HG03520 (cell line): ENCODE measurements around the gene ZIK1.

Source experiments
- ATAC-seq: cut with Tn5 transposase; IDR thresholded peaks from one replicate; pipeline ENCODE4 v1.9.1; 2021; ENCODE audit warnings: mild to moderate bottlenecking, moderate library complexity; ENCODE audit not compliant: unreplicated experiment

The ZIK1 gene

DNA sequence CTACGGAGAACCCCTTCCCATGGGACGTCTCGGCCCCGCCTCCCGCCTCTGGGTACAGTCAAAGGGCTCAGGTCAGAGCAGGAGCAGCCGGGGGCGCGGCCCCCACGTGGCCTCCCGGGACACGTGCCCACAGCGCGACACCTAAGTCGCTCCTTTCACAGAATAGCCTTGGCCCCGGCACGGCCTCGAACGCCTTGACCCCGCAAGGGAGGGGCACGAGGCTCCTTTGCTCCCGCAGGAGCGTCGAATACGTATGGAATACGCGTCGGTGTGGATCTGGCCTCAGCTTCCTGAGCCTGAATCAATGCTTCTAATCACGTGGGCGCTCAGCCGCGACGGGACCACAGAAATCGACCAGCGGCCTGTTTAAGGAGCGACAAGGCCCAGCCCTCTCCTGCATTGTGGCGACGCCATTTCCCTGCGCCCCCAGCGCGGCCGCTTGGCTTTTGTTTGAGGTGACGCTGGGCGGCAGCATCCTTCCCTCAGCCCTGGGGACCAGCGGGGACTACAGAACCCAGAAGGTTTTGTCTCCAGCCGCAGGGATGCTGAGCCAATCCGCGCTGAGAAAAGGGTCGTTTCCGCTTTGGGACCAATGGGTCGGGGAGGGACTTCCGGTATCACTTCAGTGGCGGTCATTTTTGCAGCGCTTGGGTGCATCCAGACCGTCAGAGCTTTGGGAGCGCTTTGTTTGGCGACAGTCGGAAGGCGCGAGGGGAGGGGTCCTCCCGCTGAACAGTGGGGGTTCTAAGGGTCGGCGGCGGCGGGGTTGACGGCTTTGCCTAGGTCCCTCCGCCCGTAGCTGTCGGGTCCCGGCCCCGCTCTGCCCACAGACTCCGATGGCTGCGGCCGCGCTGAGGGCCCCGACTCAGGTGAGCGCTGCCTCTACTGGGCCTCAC is at the start of gene ZIK1:
TSS of gene ZIK1 (plus strand) at position 625 of the 896 bp plus-strand sequence. CDS start at position 837, 212 bp downstream.
- ATAC-seq = peak; percentile 66

DNA sequence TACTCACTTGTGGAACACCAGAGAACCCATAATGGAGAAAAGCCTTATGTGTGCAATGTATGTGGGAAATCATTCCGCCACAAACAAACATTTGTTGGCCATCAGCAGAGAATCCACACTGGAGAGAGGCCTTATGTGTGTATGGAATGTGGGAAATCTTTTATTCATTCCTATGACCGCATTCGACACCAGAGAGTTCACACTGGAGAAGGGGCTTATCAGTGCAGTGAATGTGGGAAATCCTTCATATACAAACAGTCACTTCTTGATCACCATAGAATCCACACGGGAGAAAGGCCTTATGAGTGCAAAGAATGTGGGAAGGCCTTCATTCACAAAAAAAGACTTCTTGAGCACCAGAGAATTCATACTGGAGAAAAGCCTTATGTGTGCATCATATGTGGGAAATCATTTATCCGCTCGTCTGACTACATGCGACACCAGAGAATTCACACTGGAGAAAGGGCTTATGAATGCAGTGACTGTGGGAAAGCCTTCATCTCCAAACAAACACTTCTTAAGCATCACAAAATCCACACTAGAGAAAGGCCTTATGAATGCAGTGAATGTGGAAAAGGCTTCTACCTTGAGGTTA is 45.9 kb upstream of the ZIK1 start:
- ATAC-seq = no peak

- no peak for ATAC-seq
Observed at GRCh38 chr19:57546513-57546912, 37.4 kb upstream of the ZIK1 start.

DNA sequence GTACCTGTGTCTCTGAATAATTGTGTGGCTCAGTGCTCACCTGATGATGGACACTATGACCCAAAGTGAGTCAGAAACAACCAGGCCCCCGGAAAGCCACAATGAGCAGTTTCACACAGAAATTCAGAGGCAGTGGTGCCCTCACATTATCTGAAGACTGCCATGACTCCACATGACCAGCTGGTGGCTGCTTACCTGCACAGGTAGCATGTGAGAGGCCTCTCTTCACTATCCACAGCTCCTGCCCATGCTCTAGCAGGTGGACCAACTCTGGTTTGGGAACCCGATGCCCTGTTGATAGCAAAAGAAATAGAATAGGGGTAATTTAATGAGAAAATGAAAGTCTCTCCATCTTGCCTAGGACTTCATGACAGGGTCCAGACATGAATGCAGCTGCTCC is 31.5 kb upstream of the ZIK1 start:
- no peak for ATAC-seq

DNA sequence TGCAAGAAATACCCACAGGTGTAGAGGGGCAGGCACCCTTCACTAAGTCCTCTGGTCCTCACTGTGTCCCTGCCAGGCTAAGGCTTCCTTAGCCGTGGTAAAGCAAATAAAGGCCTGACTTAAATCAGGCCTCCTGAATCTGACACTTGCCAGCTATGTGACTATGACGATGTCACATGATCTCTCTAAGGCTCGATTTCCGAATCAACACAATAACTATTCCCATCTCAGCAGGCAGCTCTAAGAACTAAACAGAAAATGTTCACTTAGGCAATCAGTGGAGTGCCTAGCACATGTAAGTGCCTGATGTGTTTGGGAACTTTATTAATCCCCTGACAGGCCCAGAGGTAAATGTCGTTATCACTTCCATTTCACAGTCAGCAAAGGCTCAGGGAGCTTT is 26.3 kb upstream of the ZIK1 start:
- ATAC-seq = no peak

GRCh38 chr19:57558525-57558924 is 25.4 kb upstream of the ZIK1 start:
- ATAC-seq = no peak

GRCh38 chr19:57559008-57559403 is 24.9 kb upstream of the ZIK1 start:
- ATAC-seq = no peak

DNA sequence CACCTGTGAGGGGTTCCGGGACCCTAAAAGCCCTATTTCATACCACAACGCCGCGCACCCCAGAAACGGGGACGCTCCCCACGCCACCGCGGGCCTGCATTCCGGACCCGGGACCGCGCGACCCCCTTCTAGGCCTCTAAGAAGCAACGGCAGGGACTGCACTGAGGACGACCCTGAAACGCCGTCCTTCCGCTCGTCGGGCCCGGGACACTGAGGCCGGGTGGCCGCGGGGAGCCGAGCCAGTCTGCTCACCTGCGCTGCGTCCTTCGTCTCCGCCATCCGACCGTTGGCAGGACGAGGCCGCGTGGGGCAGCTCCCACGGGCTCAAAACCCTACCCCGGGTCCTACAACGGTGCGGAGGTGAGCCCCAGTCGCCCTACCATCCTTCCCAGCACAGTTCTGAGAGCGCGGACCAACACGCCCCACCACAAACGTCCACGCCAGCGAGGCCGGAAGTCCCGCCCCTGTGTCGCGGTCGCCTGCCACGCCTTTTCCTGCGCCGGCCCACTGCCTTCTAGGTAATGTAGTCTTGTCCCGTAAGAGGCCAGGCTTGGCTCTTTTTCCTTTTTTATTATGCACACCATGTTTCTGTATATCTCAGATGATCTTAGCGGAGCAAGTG is 24.4 kb upstream of the ZIK1 start, which contains the start of gene ZNF550:
TSS of gene ZNF550 (minus strand) at position 460 of the 622 bp plus-strand sequence. CDS start at position 279, 181 bp downstream.
- ATAC-seq = peak; percentile 94

GRCh38 chr19:57560049-57560491 is 23.9 kb upstream of the ZIK1 start:
- peak; percentile 24 for ATAC-seq

GRCh38 chr19:57563547-57563946 is 20.4 kb upstream of the ZIK1 start:
- no peak for ATAC-seq

- ATAC-seq = no peak
Observed at GRCh38 chr19:57566396-57567265, 17.3 kb upstream of the ZIK1 start.

GRCh38 chr19:57570707-57571106 is 13.2 kb upstream of the ZIK1 start:
- no peak for ATAC-seq

- no peak for ATAC-seq
Observed at GRCh38 chr19:57572415-57572947, 11.5 kb upstream of the ZIK1 start.

DNA sequence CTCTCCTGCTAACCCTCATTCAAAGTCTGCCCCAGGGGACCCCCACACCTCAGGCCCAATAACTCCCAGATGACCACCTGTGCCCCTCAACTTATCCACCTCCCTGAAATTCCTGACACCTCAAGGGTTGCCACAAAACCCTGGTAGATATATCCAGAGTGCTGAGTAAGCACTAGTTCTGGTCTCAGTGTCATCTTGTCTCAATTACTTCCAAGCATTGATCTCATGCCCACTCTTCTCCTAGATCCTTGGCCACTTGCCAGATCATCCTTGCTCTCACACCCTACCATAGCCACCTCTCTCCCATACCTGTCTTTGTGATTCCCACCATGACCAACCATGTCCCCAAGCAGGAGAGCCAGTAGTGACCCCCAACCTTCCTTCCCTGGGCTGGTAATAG is 7.3 kb upstream of the ZIK1 start:
- ATAC-seq = no peak

DNA sequence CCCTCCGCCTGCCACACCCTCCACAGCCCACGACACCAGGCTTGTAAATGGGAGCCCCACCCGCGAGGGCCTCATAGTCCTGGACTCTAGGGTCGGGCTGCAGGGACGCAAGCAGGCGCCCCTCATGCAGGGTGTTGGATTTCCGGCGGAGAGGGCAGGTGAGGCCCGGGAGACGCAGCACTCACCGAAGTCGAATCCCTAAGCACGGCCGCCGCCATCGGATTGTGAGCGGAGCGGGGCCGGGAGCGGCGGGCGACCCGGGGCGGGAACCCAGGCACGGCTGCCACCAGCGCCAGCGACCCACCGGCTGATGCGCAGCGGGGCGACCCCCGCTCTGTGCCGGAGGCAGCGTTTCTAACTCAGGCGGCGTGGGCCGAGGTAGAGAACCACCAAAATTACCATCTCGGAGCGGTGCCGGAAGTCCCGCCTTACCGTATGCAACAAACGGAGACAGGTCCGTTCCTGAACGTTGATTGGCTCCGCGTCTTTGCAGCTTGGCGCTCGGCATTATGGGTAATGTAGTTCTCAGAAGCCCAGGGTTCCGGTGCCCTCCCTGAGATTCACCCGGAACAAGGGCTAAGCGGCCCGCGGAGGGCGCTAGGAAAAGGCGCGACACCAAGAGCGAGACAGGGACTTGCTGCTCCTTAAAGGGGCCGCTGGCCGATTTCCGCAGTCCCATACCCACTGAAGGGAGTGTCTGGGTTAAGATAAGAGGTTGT is 5.3 kb upstream of the ZIK1 start, which contains the start of gene ZNF416:
TSS of gene ZNF416 (minus strand) at position 425 of the 719 bp plus-strand sequence. CDS start at position 218, 207 bp downstream.
- peak; percentile 78 for ATAC-seq

DNA sequence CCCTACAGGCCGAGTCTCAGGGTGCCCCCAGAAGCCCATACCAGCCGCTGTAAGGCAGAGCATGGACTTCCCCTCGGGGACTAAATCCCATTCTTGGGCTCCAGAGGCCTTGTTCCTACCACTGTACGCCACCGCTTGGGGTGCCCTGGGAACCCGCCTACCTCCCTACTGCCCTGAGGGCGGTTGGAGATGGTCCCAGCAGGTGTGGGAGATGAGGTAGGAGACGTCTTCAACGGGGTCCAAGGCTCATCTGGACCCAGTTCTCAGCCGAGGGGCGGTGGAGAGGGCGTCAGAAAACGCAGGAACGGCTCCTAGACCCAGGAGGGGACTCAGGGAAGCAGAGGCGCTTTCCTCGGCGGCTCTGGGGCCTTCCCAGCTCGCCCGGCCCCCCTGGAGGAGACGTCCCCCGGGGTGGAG is 833 bp upstream of the ZIK1 start:
- ATAC-seq = no peak

GRCh38 chr19:57587529-57587928 is 3.6 kb downstream of the ZIK1 start:
- ATAC-seq = no peak

DNA sequence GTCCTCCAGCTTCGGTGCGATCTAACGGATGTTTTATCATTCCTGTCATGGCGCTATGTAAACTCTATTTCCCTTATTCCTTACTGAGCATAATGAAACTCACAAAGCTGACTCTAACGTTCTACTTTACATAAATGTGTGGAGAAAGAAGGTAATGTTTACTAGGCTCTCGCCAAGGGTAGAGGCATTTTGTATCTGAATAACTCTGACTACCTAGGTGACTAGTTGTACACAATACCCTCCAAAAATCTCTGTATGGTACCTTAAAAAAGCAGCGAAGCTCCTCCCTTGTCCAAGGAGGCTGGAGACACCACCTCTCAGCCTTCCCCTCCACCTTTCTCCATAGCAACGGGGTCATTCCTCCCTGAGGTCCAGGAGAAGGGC is 15.4 kb downstream of the ZIK1 start:
- ATAC-seq = no peak

DNA sequence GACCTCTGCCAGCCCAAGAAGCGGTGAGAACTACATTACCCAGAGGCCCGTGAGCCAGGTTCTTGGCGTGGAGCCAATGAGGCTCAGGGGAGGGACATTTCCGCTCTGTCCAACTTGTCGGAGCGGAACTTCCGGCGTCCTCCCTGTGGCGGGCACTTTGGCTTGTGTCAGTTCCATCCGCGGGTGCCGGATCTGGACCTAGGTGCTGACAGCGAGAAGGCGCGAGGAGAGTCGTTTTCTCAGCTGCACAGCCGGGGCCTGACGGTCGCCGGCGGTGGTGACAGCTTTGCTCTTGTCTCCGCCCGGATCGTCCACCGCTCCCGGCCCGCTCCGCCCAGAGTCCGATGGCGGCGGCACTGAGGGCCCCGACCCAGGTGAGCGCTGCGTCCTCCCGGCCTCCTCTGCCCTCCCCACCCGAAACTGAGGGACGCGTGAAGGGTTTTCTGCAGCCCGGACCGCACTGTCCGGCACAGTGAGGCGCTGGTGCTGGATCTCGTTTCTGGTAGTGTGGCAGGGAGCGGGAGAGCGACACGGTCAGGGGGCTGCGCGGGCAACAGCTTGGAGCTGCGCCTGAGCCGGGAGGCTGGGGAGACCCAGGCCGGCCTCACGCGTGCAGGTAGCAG is 15.9 kb downstream of the ZIK1 start, which contains the start of gene ZNF530:
TSS of gene ZNF530 (plus strand) at position 125 of the 623 bp plus-strand sequence. CDS start 4,461 bp downstream, outside the sequence.
- peak; percentile 83 for ATAC-seq
